Measurements from ENCODE around the gene BICDL1. TPM values are rescaled to one million over a fixed set of nuclear protein-coding genes. Genes with fewer than 3 reads are reported as not detected.
"Not testable (repeated sequence)": the region's sequence is repeated elsewhere in the genome, so short reads cannot be mapped to it uniquely, and the experiment has no call there.

BICDL1 gene
- total RNA-seq, 1 experiment from 2014 or later = 3.6 TPM

GRCh38 chr12:120039711-120040110 is 50.7 kb downstream of the BICDL1 start:
- ATAC-seq = no peak
- CTCF ChIA-PET = no interaction called here

GRCh38 chr12:120041386-120042231 is 52.6 kb downstream of the BICDL1 start:
- no TSS peak for BruUV-seq (replicated peaks)
- no peak for DNase-seq
- Histone ChIP-seq H3F3A (ENCODE audit: low read length, unreplicated experiment) (no peaks in the 10 kb centered on the region), H3K9ac (ENCODE audit: low read length) (no peak overlapping the region), H2AFZ (ENCODE audit: low read length) (no peak overlapping the region), H3K79me2 (ENCODE audit: low read length) (no peaks in the 10 kb centered on the region), H3K9me3 (ENCODE audit: low read length) (no peaks in the 10 kb centered on the region), H3K27ac (ENCODE audit: low read length) (no peak overlapping the region), H4K20me1 (ENCODE audit: low read length) (no peaks in the 10 kb centered on the region), H3K27me3 (ENCODE audit: low read length) (no peaks in the 10 kb centered on the region), H3K4me1 (ENCODE audit: insufficient read depth, low read length) (no peaks in the 10 kb centered on the region), H3K36me3 (ENCODE audit: low read depth, low read length) (no peaks in the 10 kb centered on the region), H3K4me3 (ENCODE audit: low read length) (no peak overlapping the region), H3K9me2 (replicated peaks; ENCODE audit: low read length) (no peaks in the 10 kb centered on the region), H3K4me2 (ENCODE audit: low read length) (no peak overlapping the region)
- CTCF ChIA-PET = no interaction called here
- POLR2A ChIA-PET (ENCODE audit: unreplicated experiment) = interaction anchor here (0.7 kb wide), 1 partner anchor 54 kb away, joined by 7 read pairs; no protein-coding TSS in a partner anchor
- no peak for TF ChIP-seq CTCF (conservative IDR thresholded peaks at IDR 0.05; ENCODE audit: low read depth, low read length)
- no peak for TF ChIP-seq EZH2 (IDR thresholded peaks at IDR 0.05; ENCODE audit: low read length, unreplicated experiment)
- no peak for TF ChIP-seq EZH2phosphoT487 (IDR thresholded peaks at IDR 0.05; ENCODE audit: borderline replicate concordance, low read length)
- intact Hi-C loops (cut with micrococcal nuclease) = no loop called here
- no peak for ATAC-seq

More at GRCh38 chr12:120039711-120040110, 50.7 kb downstream of the BICDL1 start:
- H3K79me2 ChIP-seq (ENCODE audit: low read length) = no peaks in the 10 kb centered on the region
- H4K20me1 ChIP-seq (ENCODE audit: low read length) = no peaks in the 10 kb centered on the region
- intact Hi-C loops (cut with micrococcal nuclease) = no loop called here
- POLR2A ChIA-PET (ENCODE audit: unreplicated experiment) = no interaction called here
- no peaks in the 10 kb centered on the region for H3K4me1 ChIP-seq (ENCODE audit: insufficient read depth, low read length)
- no peaks in the 10 kb centered on the region for H3K9me3 ChIP-seq (ENCODE audit: low read length)
- no peaks in the 10 kb centered on the region for H3K27me3 ChIP-seq (ENCODE audit: low read length)
- DNase-seq = no peak
- H2AFZ ChIP-seq (ENCODE audit: low read length) = no peak overlapping the region
- no peaks in the 10 kb centered on the region for H3K9me2 ChIP-seq (replicated peaks; ENCODE audit: low read length)
- H3K36me3 ChIP-seq (ENCODE audit: low read depth, low read length) = no peaks in the 10 kb centered on the region
- H3F3A ChIP-seq (ENCODE audit: low read length, unreplicated experiment) = no peaks in the 10 kb centered on the region
- H3K9ac ChIP-seq (ENCODE audit: low read length) = no peak overlapping the region
- no TSS peak for BruUV-seq (replicated peaks)
- H3K27ac ChIP-seq (ENCODE audit: low read length) = no peak overlapping the region
- no peak overlapping the region for H3K4me2 ChIP-seq (ENCODE audit: low read length)
- H3K4me3 ChIP-seq (ENCODE audit: low read length) = no peak overlapping the region
- TF ChIP-seq EZH2 (IDR thresholded peaks at IDR 0.05; ENCODE audit: low read length, unreplicated experiment) (no peak), EZH2phosphoT487 (IDR thresholded peaks at IDR 0.05; ENCODE audit: borderline replicate concordance, low read length) (no peak), CTCF (conservative IDR thresholded peaks at IDR 0.05; ENCODE audit: low read depth, low read length) (no peak)

GRCh38 chr12:120045367-120045766 is 56.3 kb downstream of the BICDL1 start:
- BruUV-seq (replicated peaks); ATAC-seq; H3K27me3 ChIP-seq (ENCODE audit: low read length); H3K4me3 ChIP-seq (ENCODE audit: low read length); H3F3A ChIP-seq (ENCODE audit: low read length, unreplicated experiment); H3K27ac ChIP-seq (ENCODE audit: low read length); H3K36me3 ChIP-seq (ENCODE audit: low read depth, low read length); H3K4me2 ChIP-seq (ENCODE audit: low read length); intact Hi-C loops (cut with micrococcal nuclease); CTCF ChIA-PET; H3K4me1 ChIP-seq (ENCODE audit: insufficient read depth, low read length); H3K79me2 ChIP-seq (ENCODE audit: low read length); H3K9ac ChIP-seq (ENCODE audit: low read length); DNase-seq; POLR2A ChIA-PET (ENCODE audit: unreplicated experiment); H3K9me2 ChIP-seq (replicated peaks; ENCODE audit: low read length); H4K20me1 ChIP-seq (ENCODE audit: low read length); H2AFZ ChIP-seq (ENCODE audit: low read length); H3K9me3 ChIP-seq (ENCODE audit: low read length): not testable (repeated sequence)

Measured in PC-3 (cell line).